Mammary epithelial cell (primary cell): ENCODE measurements around the gene ENKD1.

Experiments used
- EZH2 ChIP-seq: IDR thresholded peaks from 2 replicates; pipeline ENCODE4 v1.6.1; 2012; ENCODE audit warnings: low read length, inconsistent platforms, borderline replicate concordance
- TF ChIP-seq, protein P1 (sequence below), 2 donors: IDR thresholded peaks in 1 of 2; conservative IDR thresholded peaks in 1 of 2; 2 replicates each; pipeline ENCODE4 v1.5.1; 2011 to 2012; ENCODE audit warnings: inconsistent platforms in 2 of 2, low read length in 2 of 2, mild to moderate bottlenecking in 2 of 2, control low read depth in 1 of 2, low read depth in 1 of 2; ENCODE audit not compliant: insufficient read depth in 1 of 2; ENCODE audit errors: extremely low read depth in 1 of 2

DNA sequence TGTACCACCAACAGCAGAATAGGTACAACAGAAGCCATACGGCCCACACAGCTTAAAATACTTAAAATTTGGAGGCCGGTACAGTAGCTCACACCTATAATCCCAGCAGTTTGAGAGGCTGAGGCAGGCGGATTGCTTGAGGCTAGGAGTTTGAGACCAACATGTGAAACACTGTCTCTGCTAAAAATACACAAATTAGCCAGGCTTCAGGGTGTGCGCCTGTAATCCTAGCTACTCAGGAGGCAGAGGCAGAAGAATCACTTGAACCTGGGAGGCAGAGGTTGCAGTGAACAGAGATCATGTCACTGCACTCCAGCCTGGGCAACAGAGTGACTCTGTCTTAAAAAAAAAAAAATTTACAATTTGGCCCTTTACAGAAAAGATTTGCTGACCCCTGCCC is 35.6 kb upstream of the ENKD1 start:
- TF ChIP-seq, protein P1, sequence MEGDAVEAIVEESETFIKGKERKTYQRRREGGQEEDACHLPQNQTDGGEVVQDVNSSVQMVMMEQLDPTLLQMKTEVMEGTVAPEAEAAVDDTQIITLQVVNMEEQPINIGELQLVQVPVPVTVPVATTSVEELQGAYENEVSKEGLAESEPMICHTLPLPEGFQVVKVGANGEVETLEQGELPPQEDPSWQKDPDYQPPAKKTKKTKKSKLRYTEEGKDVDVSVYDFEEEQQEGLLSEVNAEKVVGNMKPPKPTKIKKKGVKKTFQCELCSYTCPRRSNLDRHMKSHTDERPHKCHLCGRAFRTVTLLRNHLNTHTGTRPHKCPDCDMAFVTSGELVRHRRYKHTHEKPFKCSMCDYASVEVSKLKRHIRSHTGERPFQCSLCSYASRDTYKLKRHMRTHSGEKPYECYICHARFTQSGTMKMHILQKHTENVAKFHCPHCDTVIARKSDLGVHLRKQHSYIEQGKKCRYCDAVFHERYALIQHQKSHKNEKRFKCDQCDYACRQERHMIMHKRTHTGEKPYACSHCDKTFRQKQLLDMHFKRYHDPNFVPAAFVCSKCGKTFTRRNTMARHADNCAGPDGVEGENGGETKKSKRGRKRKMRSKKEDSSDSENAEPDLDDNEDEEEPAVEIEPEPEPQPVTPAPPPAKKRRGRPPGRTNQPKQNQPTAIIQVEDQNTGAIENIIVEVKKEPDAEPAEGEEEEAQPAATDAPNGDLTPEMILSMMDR (conservative IDR thresholded peaks at IDR 0.05 in 1 of 2, IDR thresholded peaks at IDR 0.05 in 1 of 2; ENCODE audit: extremely low read depth in 1 of 2, insufficient read depth in 1 of 2, low read depth in 1 of 2, low read length in 2 of 2): no peak
- no peak for TF ChIP-seq EZH2
